ENCODE data around the gene TMEM94.

The TMEM94 gene

GRCh38 chr17:75535119-75535537, 78.7 kb downstream of the TMEM94 start:
- Histone ChIP-seq H3K36me3 (ENCODE audit: insufficient read depth, low read length) (no peaks in the 10 kb centered on the region), H3K27ac (ENCODE audit: low read depth, low read length, poor library complexity, severe bottlenecking) (no peak overlapping the region), H3K4me1 (ENCODE audit: insufficient read depth, low read length, severe bottlenecking) (no peaks in the 10 kb centered on the region), H3K4me3 (ENCODE audit: low read depth, low read length, poor library complexity, severe bottlenecking) (no peak overlapping the region), H3K79me2 (ENCODE audit: insufficient read depth, low read length) (no peaks in the 10 kb centered on the region), H3K4me2 (ENCODE audit: low read length) (no peak overlapping the region), H4K20me1 (ENCODE audit: insufficient read depth, low read length) (no peaks in the 10 kb centered on the region), H3K9me3 (ENCODE audit: low read length) (no peaks in the 10 kb centered on the region), H3K27me3 (ENCODE audit: insufficient read depth, low read length) (no peaks in the 10 kb centered on the region), H3F3A (ENCODE audit: insufficient read depth, low read length) (no peaks in the 10 kb centered on the region), H3K9ac (ENCODE audit: low read length) (no peak overlapping the region), H3K9me2 (ENCODE audit: low read depth, low read length) (no peaks in the 10 kb centered on the region), H2AFZ (ENCODE audit: low read length) (no peak overlapping the region)
- TF ChIP-seq CTCF (IDR thresholded peaks at IDR 0.05; ENCODE audit: low read length) (no peak), EZH2 (IDR thresholded peaks at IDR 0.05; ENCODE audit: borderline replicate concordance, low read length) (no peak)

- Histone ChIP-seq H3K9ac (ENCODE audit: low read length) (no peak overlapping the region), H3K4me3 (ENCODE audit: low read depth, low read length, poor library complexity, severe bottlenecking) (no peak overlapping the region), H3K79me2 (ENCODE audit: insufficient read depth, low read length) (no peaks in the 10 kb centered on the region), H3K4me2 (ENCODE audit: low read length) (no peak overlapping the region), H4K20me1 (ENCODE audit: insufficient read depth, low read length) (no peaks in the 10 kb centered on the region), H3K4me1 (ENCODE audit: insufficient read depth, low read length, severe bottlenecking) (no peaks in the 10 kb centered on the region), H3F3A (ENCODE audit: insufficient read depth, low read length) (no peaks in the 10 kb centered on the region), H3K9me2 (ENCODE audit: low read depth, low read length) (no peaks in the 10 kb centered on the region), H3K27me3 (ENCODE audit: insufficient read depth, low read length) (no peaks in the 10 kb centered on the region), H3K36me3 (ENCODE audit: insufficient read depth, low read length) (no peaks in the 10 kb centered on the region), H3K27ac (ENCODE audit: low read depth, low read length, poor library complexity, severe bottlenecking) (no peak overlapping the region), H3K9me3 (ENCODE audit: low read length) (no peaks in the 10 kb centered on the region), H2AFZ (ENCODE audit: low read length) (no peak overlapping the region)
- TF ChIP-seq EZH2 (IDR thresholded peaks at IDR 0.05; ENCODE audit: borderline replicate concordance, low read length) (no peak), CTCF (IDR thresholded peaks at IDR 0.05; ENCODE audit: low read length) (no peak)
Measured at GRCh38 chr17:75535871-75536270, 79.4 kb downstream of the TMEM94 start.

- Histone ChIP-seq H3K4me2 (ENCODE audit: low read length) (no peak overlapping the region), H3F3A (ENCODE audit: insufficient read depth, low read length) (no peaks in the 10 kb centered on the region), H3K9me3 (ENCODE audit: low read length) (no peaks in the 10 kb centered on the region), H3K36me3 (ENCODE audit: insufficient read depth, low read length) (no peaks in the 10 kb centered on the region), H3K27ac (ENCODE audit: low read depth, low read length, poor library complexity, severe bottlenecking) (no peak overlapping the region), H2AFZ (ENCODE audit: low read length) (no peak overlapping the region), H3K9me2 (ENCODE audit: low read depth, low read length) (no peaks in the 10 kb centered on the region), H3K4me1 (ENCODE audit: insufficient read depth, low read length, severe bottlenecking) (no peaks in the 10 kb centered on the region), H3K27me3 (ENCODE audit: insufficient read depth, low read length) (no peaks in the 10 kb centered on the region), H3K79me2 (ENCODE audit: insufficient read depth, low read length) (no peaks in the 10 kb centered on the region), H4K20me1 (ENCODE audit: insufficient read depth, low read length) (no peaks in the 10 kb centered on the region), H3K9ac (ENCODE audit: low read length) (no peak overlapping the region), H3K4me3 (ENCODE audit: low read depth, low read length, poor library complexity, severe bottlenecking) (no peak overlapping the region)
- TF ChIP-seq EZH2 (IDR thresholded peaks at IDR 0.05; ENCODE audit: borderline replicate concordance, low read length) (no peak), CTCF (IDR thresholded peaks at IDR 0.05; ENCODE audit: low read length) (no peak)
Measured at GRCh38 chr17:75536366-75536765, 79.9 kb downstream of the TMEM94 start.

Measured in OCI-LY1 (cell line).